Peyer's patch (tissue), 4 donors: ENCODE data around the gene CTSW. TPM values are rescaled to one million over a fixed set of nuclear protein-coding genes. Genes with fewer than 3 reads are reported as not detected.

Experiments
- DNase-seq, 3 donors: peaks; one replicate each; pipeline ENCODE4 v3.0.0-alpha.2; 2017 to 2019
- H3K27ac ChIP-seq, 4 donors: fragments of 200-600 bp; sonication (generic); one replicate each; pipeline ENCODE4 v1.5.1; 2016 to 2019
- H3K27me3 ChIP-seq, 2 donors: fragments of 200-600 bp; sonication (generic); one replicate each; pipeline ENCODE4 v1.5.1; 2019
- H3K36me3 ChIP-seq, 3 donors: fragments of 200-600 bp; sonication (generic); one replicate each; pipeline ENCODE4 v1.5.1; 2016 to 2019
- H3K4me1 ChIP-seq, 4 donors: fragments of 200-600 bp; sonication (generic); one replicate each; pipeline ENCODE4 v1.5.1; 2016 to 2019
- H3K4me3 ChIP-seq, 4 donors: fragments of 200-600 bp; sonication (generic); 1 replicate in 3 of 4; 2 replicates in 1 of 4; pipeline ENCODE4 v1.5.1; 2016 to 2019; ENCODE audit warnings: mild to moderate bottlenecking in 1 of 4
- H3K9me3 ChIP-seq, 4 donors: fragments of 200-600 bp; sonication (generic); one replicate each; pipeline ENCODE4 v1.5.1; 2016 to 2019; ENCODE audit warnings: mild to moderate bottlenecking in 1 of 4
- POLR2A ChIP-seq, 2 donors: fragments of 450-650 bp; IDR thresholded peaks; one replicate each; pipeline ENCODE4 v1.5.1; 2017; ENCODE audit warnings: antibody characterized with exemption in 2 of 2, mild to moderate bottlenecking in 2 of 2, moderate library complexity in 2 of 2
- total RNA-seq, 4 donors: library from RNA; depleted of rRNA; stranded (reverse); fragments of >200 nt; gene quantifications; one replicate each; pipeline ENCODE4 v1.1.0, GENCODE V29; 2016
- TF ChIP-seq, protein P1 (sequence below), 6 experiments: fragments of 450-650 bp in 4 of 6; fragments of 200-600 bp in 2 of 6; sonication (generic) in 1 of 6; IDR thresholded peaks; one replicate each; pipeline ENCODE4 v1.5.1; 2017 to 2019; ENCODE audit warnings: antibody characterized with exemption in 6 of 6, mild to moderate bottlenecking in 3 of 6, moderate library complexity in 1 of 6

CTSW gene
- total RNA-seq, 4 donors from 2014 or later, result 1.3 to 1.9 TPM; not detected in 2

DNA sequence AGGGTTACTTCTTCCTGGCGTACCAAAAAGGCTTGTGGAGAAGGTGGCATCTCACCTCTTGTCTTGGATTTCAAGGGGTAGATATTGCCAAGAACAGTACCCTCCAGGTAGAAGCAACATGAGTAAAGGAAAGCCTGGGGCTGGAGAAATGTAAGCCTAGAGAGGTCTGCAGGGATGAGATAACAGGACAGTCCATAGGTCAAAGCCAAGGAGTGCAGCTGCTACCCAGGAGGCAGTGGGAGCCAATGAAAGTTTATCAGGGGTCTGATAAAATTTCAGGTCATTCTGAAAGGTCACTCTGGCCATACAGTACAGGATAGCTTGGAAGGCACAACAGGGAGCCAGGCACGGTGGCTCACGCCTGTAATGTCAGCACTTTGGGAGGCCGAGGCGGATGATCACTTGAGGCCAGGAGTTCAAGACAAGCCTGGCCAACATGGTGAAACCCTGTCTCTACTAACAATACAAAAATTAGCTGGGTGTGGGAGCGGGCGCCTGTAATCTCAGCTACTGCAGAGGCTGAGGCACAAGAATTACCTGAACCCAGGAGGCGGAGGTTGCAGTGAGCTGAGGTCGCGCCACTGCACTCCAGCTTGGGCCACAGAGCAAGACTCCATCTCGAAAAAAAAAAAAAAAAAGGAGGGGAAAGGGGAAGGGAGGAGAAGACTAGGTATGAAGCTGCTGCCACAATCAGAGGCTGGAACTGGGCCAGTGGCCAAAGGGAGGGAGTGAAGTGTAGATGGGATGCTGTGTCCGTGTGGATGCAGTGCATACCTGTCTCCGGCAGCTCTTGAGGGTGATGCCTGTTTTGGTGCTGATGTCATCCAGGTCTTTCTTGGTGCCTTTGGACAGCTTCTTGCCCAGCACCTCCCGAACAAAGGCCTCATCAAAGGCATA, 7.4 kb downstream of the CTSW start:
- DNase-seq, result no peak

DNA sequence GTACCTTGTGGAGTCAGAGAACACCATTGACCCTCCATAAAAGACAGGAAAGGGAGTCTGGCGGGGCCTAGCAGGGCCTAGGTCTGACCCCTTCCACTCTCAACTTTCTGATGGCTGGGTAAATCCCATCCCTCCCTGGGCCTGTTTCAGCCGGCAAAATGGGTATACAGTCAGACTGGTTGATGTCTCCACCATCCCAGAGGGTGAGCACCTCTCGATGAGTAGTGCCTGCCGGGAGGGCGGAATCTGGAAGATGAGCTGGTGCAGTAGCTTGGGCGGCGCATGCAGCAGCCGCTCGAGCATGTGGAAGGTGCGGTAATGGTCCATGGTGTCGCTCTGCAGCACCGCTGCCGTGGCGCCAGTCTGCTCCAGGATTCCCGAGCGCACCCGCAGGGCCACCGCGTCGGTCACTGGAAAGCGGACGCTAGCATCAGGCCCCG, 8.1 kb downstream of the CTSW start:
- Histone ChIP-seq H3K9me3 (no peaks in the 10 kb centered on the region), H3K27me3 (no peaks in the 10 kb centered on the region), H3K36me3 (peaks cover 0 to 23% (median 0%) of the 10 kb centered on the region in 3 donors), H3K4me1 (peaks cover 0 to 70% (median 29%) of the 10 kb centered on the region in 4 donors), H3K4me3 (peak overlapping the region; percentile 63 to 83 (median 76)), H3K27ac (peak overlapping the region; percentile 89 to 99 (median 93))
- no peak for DNase-seq
- no peak for TF ChIP-seq POLR2A (IDR thresholded peaks at IDR 0.05)
- TF ChIP-seq, protein P1, sequence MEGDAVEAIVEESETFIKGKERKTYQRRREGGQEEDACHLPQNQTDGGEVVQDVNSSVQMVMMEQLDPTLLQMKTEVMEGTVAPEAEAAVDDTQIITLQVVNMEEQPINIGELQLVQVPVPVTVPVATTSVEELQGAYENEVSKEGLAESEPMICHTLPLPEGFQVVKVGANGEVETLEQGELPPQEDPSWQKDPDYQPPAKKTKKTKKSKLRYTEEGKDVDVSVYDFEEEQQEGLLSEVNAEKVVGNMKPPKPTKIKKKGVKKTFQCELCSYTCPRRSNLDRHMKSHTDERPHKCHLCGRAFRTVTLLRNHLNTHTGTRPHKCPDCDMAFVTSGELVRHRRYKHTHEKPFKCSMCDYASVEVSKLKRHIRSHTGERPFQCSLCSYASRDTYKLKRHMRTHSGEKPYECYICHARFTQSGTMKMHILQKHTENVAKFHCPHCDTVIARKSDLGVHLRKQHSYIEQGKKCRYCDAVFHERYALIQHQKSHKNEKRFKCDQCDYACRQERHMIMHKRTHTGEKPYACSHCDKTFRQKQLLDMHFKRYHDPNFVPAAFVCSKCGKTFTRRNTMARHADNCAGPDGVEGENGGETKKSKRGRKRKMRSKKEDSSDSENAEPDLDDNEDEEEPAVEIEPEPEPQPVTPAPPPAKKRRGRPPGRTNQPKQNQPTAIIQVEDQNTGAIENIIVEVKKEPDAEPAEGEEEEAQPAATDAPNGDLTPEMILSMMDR (IDR thresholded peaks at IDR 0.05), result no peak

More for the DNA sequence above, 7.4 kb downstream of the CTSW start:
- Histone ChIP-seq H3K9me3 (no peaks in the 10 kb centered on the region), H3K4me1 (peaks cover 0 to 63% (median 22%) of the 10 kb centered on the region in 4 donors), H3K27ac (peak overlapping the region in 3 of 4 donors; percentile 92 to 99 (median 94)), H3K36me3 (peaks cover 0 to 28% (median 0%) of the 10 kb centered on the region in 3 donors), H3K27me3 (no peaks in the 10 kb centered on the region), H3K4me3 (peak overlapping the region in 3 of 4 donors; percentile 73 to 83 (median 78))
- no peak for TF ChIP-seq POLR2A (IDR thresholded peaks at IDR 0.05)
- TF ChIP-seq, protein P1 (IDR thresholded peaks at IDR 0.05), result no peak

DNA sequence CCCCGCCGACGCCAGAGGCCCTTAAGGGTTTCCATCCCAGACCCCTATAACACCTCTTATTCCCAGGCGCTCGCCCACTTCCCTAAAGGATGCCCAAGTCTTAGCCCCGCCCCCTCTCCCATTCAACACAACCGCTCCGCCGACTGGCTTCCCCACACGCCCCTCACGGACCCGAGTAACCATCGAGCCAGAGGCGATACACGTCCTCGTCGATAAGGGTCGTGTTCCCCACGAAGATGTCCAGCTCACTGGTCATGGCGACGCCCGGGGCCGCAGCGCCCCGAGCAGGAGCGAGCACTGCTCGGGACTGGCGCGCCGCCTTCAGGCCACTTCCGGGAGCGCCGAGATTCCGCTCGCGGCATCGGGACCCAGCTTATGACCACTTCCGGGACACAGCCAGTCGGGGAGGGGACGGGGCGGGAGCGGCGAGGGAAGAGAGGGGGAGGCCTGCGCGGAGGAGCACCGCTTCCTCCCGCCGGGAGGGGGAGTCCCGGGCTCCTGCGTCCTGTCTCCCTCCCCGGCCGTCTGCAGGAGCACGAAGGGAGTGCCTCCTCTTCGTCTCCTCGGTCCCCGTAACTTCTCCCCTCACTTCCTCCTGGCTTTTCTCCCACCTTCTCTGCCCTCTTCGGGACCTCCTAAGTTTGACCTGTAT, 8.7 kb downstream of the CTSW start, which contains the start of gene FIBP:
TSS of gene FIBP (minus strand) at position 309 of the 652 bp plus-strand sequence. CDS start at position 256, 53 bp downstream.
- Histone ChIP-seq H3K36me3 (peaks cover 0 to 18% (median 0%) of the 10 kb centered on the region in 3 donors), H3K27ac (peak within 1 kb of the TSS; percentile 89 to 99 (median 93)), H3K9me3 (no peaks in the 10 kb centered on the region), H3K27me3 (no peaks in the 10 kb centered on the region), H3K4me3 (peak within 1 kb of the TSS; percentile 63 to 83 (median 76)), H3K4me1 (peaks cover 0 to 75% (median 34%) of the 10 kb centered on the region in 4 donors)
- TF ChIP-seq, protein P1 (IDR thresholded peaks at IDR 0.05), result peak; percentile 83 to 98 (median 96)
- peak; percentile 85 to 90 for TF ChIP-seq POLR2A (IDR thresholded peaks at IDR 0.05)
- DNase-seq, result peak; percentile 96 to 99 (median 98)

DNA sequence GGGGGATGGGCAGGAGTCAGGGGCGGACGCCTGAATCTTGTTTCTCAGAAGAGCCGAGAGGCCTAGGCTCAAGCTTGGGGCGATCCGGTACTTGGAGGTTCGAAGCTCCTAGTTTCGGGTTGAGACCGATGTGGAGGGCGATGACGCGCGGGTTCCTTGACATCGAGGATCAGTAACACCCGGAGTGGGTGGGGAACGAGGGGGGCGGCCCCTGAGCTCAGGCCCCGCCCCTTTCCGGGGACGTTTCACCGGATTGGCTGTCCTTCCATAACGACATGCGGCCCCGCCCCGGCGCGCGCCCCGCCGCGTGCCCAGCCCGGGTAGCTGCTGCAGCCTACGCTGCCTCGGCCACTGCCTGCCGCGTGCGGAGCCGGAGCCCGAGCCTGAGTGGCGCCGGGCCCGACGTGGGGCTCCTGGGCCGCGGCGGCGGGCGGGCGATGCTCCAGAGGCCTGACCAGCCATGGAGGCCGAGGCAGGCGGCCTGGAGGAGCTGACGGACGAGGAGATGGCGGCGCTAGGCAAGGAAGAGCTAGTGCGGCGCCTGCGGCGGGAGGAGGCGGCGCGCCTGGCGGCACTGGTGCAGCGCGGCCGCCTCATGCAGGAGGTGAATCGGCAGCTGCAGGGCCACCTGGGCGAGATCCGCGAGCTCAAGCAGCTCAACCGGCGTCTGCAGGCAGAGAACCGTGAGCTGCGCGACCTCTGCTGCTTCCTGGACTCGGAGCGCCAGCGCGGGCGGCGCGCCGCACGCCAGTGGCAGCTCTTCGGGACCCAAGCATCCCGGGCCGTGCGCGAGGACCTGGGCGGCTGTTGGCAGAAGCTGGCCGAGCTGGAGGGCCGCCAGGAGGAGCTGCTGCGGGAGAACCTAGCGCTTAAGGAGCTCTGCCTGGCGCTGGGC, 10.9 kb downstream of the CTSW start, which contains the start of gene CCDC85B:
TSS of gene CCDC85B (plus strand) at position 350 of the 895 bp plus-strand sequence. CDS start at position 461, 111 bp downstream.
- Histone ChIP-seq H3K27ac (peak within 1 kb of the TSS; percentile 89 to 99 (median 93)), H3K36me3 (peaks cover 0 to under 1% (median 0%) of the 10 kb centered on the region in 3 donors), H3K4me3 (peak within 1 kb of the TSS; percentile 63 to 83 (median 76)), H3K4me1 (peaks cover 0 to 70% (median 35%) of the 10 kb centered on the region in 4 donors), H3K9me3 (no peaks in the 10 kb centered on the region), H3K27me3 (no peaks in the 10 kb centered on the region)
- TF ChIP-seq POLR2A (IDR thresholded peaks at IDR 0.05), result peak; percentile 83 to 95
- TF ChIP-seq, protein P1 (IDR thresholded peaks at IDR 0.05), result peak in 4 of 6 experiments; percentile 19 to 38 (median 37)
- DNase-seq, result peak; percentile 98 to 100 (median 99)
